HepG2 (cell line): ENCODE measurements around the gene LUC7L. TPM values are rescaled to one million over a fixed set of nuclear protein-coding genes. Genes with fewer than 3 reads are reported as not detected.

Experiments
- TEAD2 ChIP-seq: sonication (generic); formaldehyde crosslinking; IDR thresholded peaks from 2 replicates; pipeline ENCODE4 v1.9.0; 2021; ENCODE audit warnings: missing genetic modification reagents
- ZNF558 ChIP-seq: sonication (generic); formaldehyde crosslinking; IDR thresholded peaks from 2 replicates; pipeline ENCODE4 v1.9.0; 2022; ENCODE audit warnings: mild to moderate bottlenecking, missing genetic modification reagents, borderline replicate concordance
- ZNF572 ChIP-seq: sonication (generic); formaldehyde crosslinking; IDR thresholded peaks from 2 replicates; pipeline ENCODE4 v1.5.1; 2020; ENCODE audit warnings: mild to moderate bottlenecking, missing genetic modification reagents
- ZNF883 ChIP-seq: sonication (generic); formaldehyde crosslinking; IDR thresholded peaks from 2 replicates; pipeline ENCODE4 v1.5.1; 2020; ENCODE audit warnings: mild to moderate bottlenecking, missing genetic modification reagents; ENCODE audit errors: not compliant biosample characterization
- polyA plus RNA-seq, 8 experiments: library from polyadenylated mRNA; depleted of rRNA in 3 of 8; stranded (reverse) in 7 of 8; unstranded in 1 of 8; fragments of >200 nt; fragmentation: Illumina TruSeq in 4 of 8; extraction: Trizol in 4 of 8; gene quantifications; 2 replicates each; pipeline versions ENCODE4 v1.2.1 to v1.2.3, GENCODE V29; 2011 to 2016; ENCODE audit warnings: low read depth in 4 of 8, missing spikeins in 1 of 8, mixed read lengths in 1 of 8; ENCODE audit not compliant: insufficient read depth in 1 of 8
- total RNA-seq, 5 experiments: library from RNA; depleted of rRNA; stranded (reverse); fragments of >200 nt; fragmentation: Illumina TruSeq; extraction: Trizol; gene quantifications; 2 replicates each; pipeline ENCODE4 v1.2.3, GENCODE V29; 2016; ENCODE audit warnings: low read depth in 1 of 5
- TF ChIP-seq, protein P1 (sequence below): sonication (generic); formaldehyde crosslinking; IDR thresholded peaks from 2 replicates; pipeline ENCODE4 v1.8.0; 2022; ENCODE audit warnings: missing genetic modification reagents, mild to moderate bottlenecking, inconsistent platforms, borderline replicate concordance
- TF ChIP-seq, protein P2 (sequence below): sonication (generic); formaldehyde crosslinking; IDR thresholded peaks from 2 replicates; pipeline ENCODE4 v1.8.1; 2022; ENCODE audit warnings: low read depth, mild to moderate bottlenecking, missing genetic modification reagents

LUC7L gene
- total and polyA plus RNA-seq, 2 of the 13 experiments (the other 11 are each of a cell fraction or from before 2014, with no cell fraction given): 48.7 to 56.9 TPM

DNA sequence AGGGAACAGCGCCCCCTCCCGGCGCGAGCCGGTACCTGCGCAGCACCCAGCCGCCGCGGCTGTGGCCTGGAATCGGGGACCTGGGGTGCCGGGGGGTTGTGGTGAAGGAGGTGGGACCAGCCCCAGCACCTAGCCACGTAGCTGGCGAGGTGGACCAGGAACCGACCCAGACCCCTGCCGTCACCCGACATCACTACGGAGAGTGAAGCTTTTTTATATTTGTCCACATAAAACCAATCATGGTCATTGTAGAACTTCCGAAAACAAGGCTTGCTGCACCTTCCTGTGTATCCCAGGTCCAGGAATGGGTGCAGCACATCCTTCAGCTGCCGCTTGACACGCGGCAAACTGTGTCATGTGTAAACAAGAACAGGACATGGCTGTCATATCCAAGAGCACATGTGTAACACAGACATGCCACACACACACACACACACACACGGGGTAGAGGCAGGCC is 47.7 kb downstream of the LUC7L start (continued):
- TF ChIP-seq, protein P1, sequence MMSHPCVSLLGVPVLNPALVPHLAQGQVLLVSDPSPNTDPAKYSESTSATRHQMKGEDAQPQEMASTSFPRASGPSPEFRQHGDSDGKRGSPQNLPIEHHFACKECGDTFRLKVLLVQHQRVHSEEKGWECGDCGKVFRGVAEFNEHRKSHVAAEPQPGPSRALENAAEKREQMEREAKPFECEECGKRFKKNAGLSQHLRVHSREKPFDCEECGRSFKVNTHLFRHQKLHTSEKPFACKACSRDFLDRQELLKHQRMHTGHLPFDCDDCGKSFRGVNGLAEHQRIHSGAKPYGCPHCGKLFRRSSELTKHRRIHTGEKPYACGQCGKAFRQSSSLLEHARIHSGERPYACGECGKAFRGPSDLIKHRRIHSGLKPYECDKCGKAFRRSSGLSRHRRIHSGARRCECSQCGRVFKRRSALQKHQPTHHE (CRISPR knock-in tag): no peak
- TF ChIP-seq ZNF572 (CRISPR knock-in tag) (peak; percentile 56; the same call in 1 of the 2 replicates), TEAD2 (no peak), ZNF558 (CRISPR knock-in tag) (no peak), ZNF883 (CRISPR knock-in tag) (no peak)
- TF ChIP-seq, protein P2, sequence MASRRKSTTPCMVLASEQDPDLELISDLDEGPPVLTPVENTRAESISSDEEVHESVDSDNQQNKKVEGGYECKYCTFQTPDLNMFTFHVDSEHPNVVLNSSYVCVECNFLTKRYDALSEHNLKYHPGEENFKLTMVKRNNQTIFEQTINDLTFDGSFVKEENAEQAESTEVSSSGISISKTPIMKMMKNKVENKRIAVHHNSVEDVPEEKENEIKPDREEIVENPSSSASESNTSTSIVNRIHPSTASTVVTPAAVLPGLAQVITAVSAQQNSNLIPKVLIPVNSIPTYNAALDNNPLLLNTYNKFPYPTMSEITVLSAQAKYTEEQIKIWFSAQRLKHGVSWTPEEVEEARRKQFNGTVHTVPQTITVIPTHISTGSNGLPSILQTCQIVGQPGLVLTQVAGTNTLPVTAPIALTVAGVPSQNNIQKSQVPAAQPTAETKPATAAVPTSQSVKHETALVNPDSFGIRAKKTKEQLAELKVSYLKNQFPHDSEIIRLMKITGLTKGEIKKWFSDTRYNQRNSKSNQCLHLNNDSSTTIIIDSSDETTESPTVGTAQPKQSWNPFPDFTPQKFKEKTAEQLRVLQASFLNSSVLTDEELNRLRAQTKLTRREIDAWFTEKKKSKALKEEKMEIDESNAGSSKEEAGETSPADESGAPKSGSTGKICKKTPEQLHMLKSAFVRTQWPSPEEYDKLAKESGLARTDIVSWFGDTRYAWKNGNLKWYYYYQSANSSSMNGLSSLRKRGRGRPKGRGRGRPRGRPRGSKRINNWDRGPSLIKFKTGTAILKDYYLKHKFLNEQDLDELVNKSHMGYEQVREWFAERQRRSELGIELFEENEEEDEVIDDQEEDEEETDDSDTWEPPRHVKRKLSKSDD (CRISPR knock-in tag): no peak
- TF ChIP-seq, all 625 proteins: peak for 32
